GM10266 (cell line): ENCODE results near the gene GFOD1.

ENCODE experiments used
- DNase-seq: peaks from one replicate; pipeline ENCODE4 v3.0.0; 2012; ENCODE audit errors: extremely low spot score
- CTCF ChIP-seq: IDR thresholded peaks from 2 replicates; pipeline ENCODE4 v1.5.1; 2012; ENCODE audit warnings: mild to moderate bottlenecking, low read depth; ENCODE audit not compliant: control insufficient read depth, insufficient read depth; ENCODE audit errors: missing control alignments

GFOD1 gene

DNA sequence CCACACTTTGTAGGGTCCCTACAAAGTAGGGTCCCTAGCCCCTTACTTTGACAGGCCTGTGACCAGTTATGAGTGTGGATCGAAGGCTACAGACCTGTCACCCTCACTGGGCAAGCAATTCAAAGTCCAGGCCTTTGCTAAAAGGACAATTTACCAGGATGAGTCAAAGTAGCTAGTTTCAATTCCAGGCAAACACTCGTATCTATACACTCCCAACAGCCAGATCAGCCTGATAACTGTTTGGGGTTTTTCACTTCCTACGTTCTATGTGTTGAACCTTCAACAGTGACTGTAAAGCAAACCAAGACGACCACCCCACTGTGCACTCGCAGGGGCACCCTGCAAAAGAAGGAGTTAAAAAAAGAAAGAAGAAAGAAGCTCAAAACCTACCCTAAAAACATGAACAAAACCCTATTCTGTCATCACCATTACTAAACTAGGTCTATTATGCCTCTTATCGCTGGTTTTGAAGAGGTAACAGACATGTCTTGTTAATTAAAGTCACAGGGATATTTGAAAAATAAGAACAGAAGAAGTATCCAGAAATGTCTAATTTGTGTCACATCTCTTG, 3.2 kb downstream of the GFOD1 start:
- TF ChIP-seq CTCF, result no peak
- DNase-seq, result peak; percentile 32

- DNase-seq, result no peak
- no peak for TF ChIP-seq CTCF
These were observed 6.5 kb downstream of the GFOD1 start for GRCh38 chr6:13480631-13481501.

DNA sequence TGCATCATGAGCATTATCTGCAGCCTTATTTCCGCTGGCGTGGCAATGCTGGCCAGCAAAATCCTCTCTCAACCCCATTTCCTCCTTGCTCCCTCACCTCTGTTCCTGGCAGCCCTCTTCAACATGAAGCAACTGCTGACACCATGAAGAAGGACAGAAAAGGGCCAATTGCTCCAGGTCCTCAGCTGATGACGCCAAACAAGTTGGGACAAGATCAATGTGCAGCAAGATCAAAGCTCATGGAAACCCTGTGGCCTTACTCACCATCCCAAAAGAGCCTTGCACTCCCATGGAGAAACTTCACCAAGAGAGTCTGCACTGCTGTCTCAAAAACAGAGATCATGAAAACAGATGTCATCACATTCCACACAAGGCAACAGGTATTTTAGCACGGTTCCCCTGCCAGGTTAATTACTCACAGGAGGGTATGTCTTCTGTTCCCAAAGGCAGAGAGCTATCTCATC, 7.4 kb downstream of the GFOD1 start:
- DNase-seq, result no peak
- TF ChIP-seq CTCF, result no peak

- TF ChIP-seq CTCF, result no peak
- no peak for DNase-seq
These were observed 8.1 kb downstream of the GFOD1 start for GRCh38 chr6:13479206-13479800.

GRCh38 chr6:13478525-13478966, 8.9 kb downstream of the GFOD1 start:
- peak; percentile 38 for DNase-seq

GRCh38 chr6:13474787-13475186, 12.6 kb downstream of the GFOD1 start:
- no peak for DNase-seq
- no peak for TF ChIP-seq CTCF

More at GRCh38 chr6:13478525-13478966, 8.9 kb downstream of the GFOD1 start:
- no peak for TF ChIP-seq CTCF

DNA sequence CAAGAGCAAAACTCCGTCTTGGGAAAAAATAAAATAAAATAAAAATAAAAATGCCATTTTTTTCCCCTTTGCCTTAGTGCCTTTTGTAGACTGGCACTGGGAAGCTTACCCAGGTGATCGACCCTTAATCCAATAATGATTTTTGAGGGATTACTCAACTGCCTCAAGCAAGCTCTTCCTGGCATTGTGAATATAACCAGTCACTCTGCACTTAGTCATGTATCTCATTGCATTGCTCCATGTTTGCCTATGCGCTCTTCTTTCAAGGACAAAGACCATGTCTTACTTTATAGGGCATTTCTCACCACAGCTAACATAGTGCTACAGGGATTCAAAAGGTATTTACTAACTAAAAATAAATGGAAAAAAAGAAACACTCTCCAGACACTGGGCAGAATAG, 13.0 kb downstream of the GFOD1 start:
- DNase-seq, result no peak
- TF ChIP-seq CTCF, result no peak
